H1 (cell line): ENCODE results near the gene UPF3B. TPM values are rescaled to one million over a fixed set of nuclear protein-coding genes. Genes with fewer than 3 reads are reported as not detected.
"Not testable (repeated sequence)": the region's sequence is repeated elsewhere in the genome, so short reads cannot be mapped to it uniquely, and the experiment has no call there.

Experiments
- CTCF ChIA-PET: fragments of 300-600 bp; sonication (Branson Sonifier 250); formaldehyde crosslinking; loops from one replicate; lab custom pipeline; 2021; ENCODE audit not compliant: partially characterized antibody; lab: Charles Lee
- POLR2A ChIA-PET: fragments of 300-600 bp; sonication (Branson Sonifier 250); formaldehyde crosslinking; loops from one replicate; lab custom pipeline; 2021; ENCODE audit warnings: inconsistent platforms; ENCODE audit not compliant: partially characterized antibody; lab: Charles Lee
- DNase-seq, 2 experiments: peaks; one replicate each; pipeline versions ENCODE4 v3.0.0 to v3.0.0-alpha.2; 2010 to 2022; ENCODE audit warnings: low spot score in 2 of 2, low read depth in 1 of 2, mixed read lengths in 1 of 2
- FAIRE-seq: peaks from 2 replicates; lab custom pipeline; 2011; peaks lifted over from hg19 to GRCh38; lab: Jason Lieb, UNC
- H2AFZ ChIP-seq: 2 replicates; pipeline ENCODE4 v1.8.1; 2012; ENCODE audit warnings: low read length, inconsistent platforms
- H2AK5ac ChIP-seq: 2 replicates; pipeline ENCODE4 v1.6.1; 2013; ENCODE audit warnings: low read depth, low read length
- H2BK120ac ChIP-seq: replicated peaks from 2 replicates; pipeline ENCODE3; 2013; ENCODE audit warnings: low read depth, low read length, inconsistent platforms
- H2BK12ac ChIP-seq: 2 replicates; pipeline ENCODE4 v1.6.1; 2013; ENCODE audit warnings: low read depth, low read length
- H2BK15ac ChIP-seq: 2 replicates; pipeline ENCODE4 v1.6.1; 2013; ENCODE audit warnings: low read length
- H2BK20ac ChIP-seq: 2 replicates; pipeline ENCODE4 v1.6.1; 2013; ENCODE audit warnings: low read length
- H2BK5ac ChIP-seq: 2 replicates; pipeline ENCODE4 v1.6.1; 2013; ENCODE audit warnings: low read depth, low read length
- H3K14ac ChIP-seq: 2 replicates; pipeline ENCODE4 v1.6.1; 2013; ENCODE audit warnings: inconsistent platforms; ENCODE audit not compliant: insufficient read length
- H3K18ac ChIP-seq: 2 replicates; pipeline ENCODE4 v1.6.1; 2013; ENCODE audit warnings: low read length; ENCODE audit errors: extremely low read depth
- H3K23ac ChIP-seq: 2 replicates; pipeline ENCODE4 v1.6.1; 2013; ENCODE audit warnings: inconsistent platforms; ENCODE audit not compliant: insufficient read length
- H3K23me2 ChIP-seq: 2 replicates; pipeline ENCODE4 v1.6.1; 2013; ENCODE audit warnings: low read depth, low read length
- H3K27ac ChIP-seq: 2 replicates; pipeline ENCODE4 v1.6.1; 2011; ENCODE audit warnings: low read depth, low read length, inconsistent platforms
- H3K27me3 ChIP-seq, 4 experiments: replicated peaks in 1 of 4; 1 replicate in 1 of 4; 2 replicates in 3 of 4; pipeline versions ENCODE4 v1.6.1 to v1.8.1; 2011 to 2013; ENCODE audit warnings: low read length in 3 of 4, mild to moderate bottlenecking in 3 of 4, inconsistent platforms in 2 of 4, mixed read lengths in 2 of 4, moderate library complexity in 1 of 4; ENCODE audit not compliant: control insufficient read depth in 3 of 4, insufficient read depth in 3 of 4; ENCODE audit errors: extremely low read depth in 1 of 4
- H3K36me3 ChIP-seq, 4 experiments: 2 replicates each; pipeline versions ENCODE4 v1.6.1 to v1.8.1; 2011 to 2013; ENCODE audit warnings: mild to moderate bottlenecking in 4 of 4, low read length in 3 of 4, moderate library complexity in 2 of 4, control low read depth in 1 of 4, inconsistent platforms in 1 of 4; ENCODE audit not compliant: insufficient read depth in 4 of 4, control insufficient read depth in 2 of 4
- H3K4ac ChIP-seq: replicated peaks from 2 replicates; pipeline ENCODE3; 2013; ENCODE audit warnings: low read length, low read depth, mixed read lengths, inconsistent platforms; ENCODE audit not compliant: insufficient read length
- H3K4me1 ChIP-seq, 4 experiments: replicated peaks in 1 of 4; 1 replicate in 1 of 4; 2 replicates in 3 of 4; pipeline versions ENCODE4 v1.6.1 to v1.8.1; 2011 to 2013; ENCODE audit warnings: low read length in 3 of 4, inconsistent platforms in 2 of 4, mixed read lengths in 1 of 4; ENCODE audit not compliant: insufficient read depth in 4 of 4, control insufficient read depth in 3 of 4
- H3K4me2 ChIP-seq, 2 experiments: 2 replicates each; pipeline versions ENCODE4 v1.6.1 to v1.8.1; 2011 to 2013; ENCODE audit warnings: low read depth in 2 of 2, low read length in 2 of 2, control low read depth in 1 of 2, inconsistent platforms in 1 of 2, mild to moderate bottlenecking in 1 of 2; ENCODE audit not compliant: insufficient read depth in 1 of 2
- H3K4me3 ChIP-seq, 4 experiments: fragments of 200-600, 300-600 bp in 1 of 4; sonication (generic), shearing (Covaris generic), sonication (Bioruptor Twin) in 1 of 4; 2 replicates each; pipeline versions ENCODE4 v1.5.1 to v1.8.1; 2011 to 2016; ENCODE audit warnings: low read length in 4 of 4, low read depth in 3 of 4, control low read depth in 2 of 4, inconsistent platforms in 2 of 4, mild to moderate bottlenecking in 2 of 4, mixed read lengths in 1 of 4, moderate library complexity in 1 of 4; ENCODE audit not compliant: insufficient read depth in 2 of 4; ENCODE audit errors: extremely low read depth in 1 of 4
- H3K56ac ChIP-seq: replicated peaks from 2 replicates; pipeline ENCODE3; 2013; ENCODE audit warnings: low read depth, mild to moderate bottlenecking, mixed read lengths, low read length, inconsistent platforms; ENCODE audit not compliant: insufficient read length
- H3K79me1 ChIP-seq: 2 replicates; pipeline ENCODE4 v1.6.1; 2013; ENCODE audit warnings: low read depth, low read length, control low read depth
- H3K79me2 ChIP-seq, 2 experiments: 2 replicates each; pipeline versions ENCODE4 v1.6.1 to v1.8.1; 2012 to 2013; ENCODE audit warnings: low read length in 2 of 2, mild to moderate bottlenecking in 2 of 2, inconsistent platforms in 1 of 2; ENCODE audit not compliant: insufficient read depth in 2 of 2, control insufficient read depth in 1 of 2
- H3K9ac ChIP-seq, 4 experiments: replicated peaks in 1 of 4; 1 replicate in 1 of 4; 2 replicates in 3 of 4; pipeline versions ENCODE4 v1.6.1 to v1.8.1; 2011 to 2013; ENCODE audit warnings: low read depth in 3 of 4, low read length in 3 of 4, control low read depth in 2 of 4, mild to moderate bottlenecking in 2 of 4, moderate library complexity in 2 of 4, inconsistent platforms in 1 of 4; ENCODE audit errors: extremely low read depth in 1 of 4
- H3K9me3 ChIP-seq, 2 experiments: 2 replicates each; pipeline versions ENCODE4 v1.6.1 to v1.8.1; 2012 to 2013; ENCODE audit warnings: mild to moderate bottlenecking in 2 of 2, moderate library complexity in 2 of 2, control low read depth in 1 of 2, inconsistent platforms in 1 of 2, low read depth in 1 of 2, low read length in 1 of 2, mixed read lengths in 1 of 2; ENCODE audit not compliant: insufficient read depth in 2 of 2
- H4K20me1 ChIP-seq, 2 experiments: replicated peaks in 1 of 2; 2 replicates each; pipeline versions ENCODE3 to v1.8.1; 2011 to 2013; ENCODE audit warnings: inconsistent platforms in 2 of 2, low read length in 2 of 2, mild to moderate bottlenecking in 1 of 2; ENCODE audit not compliant: insufficient read depth in 2 of 2, control insufficient read depth in 1 of 2
- H4K5ac ChIP-seq: 2 replicates; pipeline ENCODE4 v1.6.1; 2013; ENCODE audit warnings: low read length, low read depth, mixed read lengths, inconsistent platforms; ENCODE audit not compliant: insufficient read length
- H4K8ac ChIP-seq: 2 replicates; pipeline ENCODE4 v1.8.0; 2013; ENCODE audit warnings: mild to moderate bottlenecking, moderate library complexity, low read length, inconsistent platforms; ENCODE audit not compliant: insufficient read depth; ENCODE audit errors: extremely low read depth
- H4K91ac ChIP-seq: replicated peaks from 2 replicates; pipeline ENCODE3; 2013; ENCODE audit warnings: low read length, mixed read lengths, inconsistent platforms; ENCODE audit not compliant: insufficient read length
- WGBS, 2 experiments: shearing (Covaris generic) in 1 of 2; methylation state at CpG; one replicate each; pipeline versions ENCODE4 v1.1.6 to v1.1.7; 2013 to 2015; ENCODE audit warnings: low lambda C conversion rate in 2 of 2, mixed read lengths in 2 of 2, inconsistent platforms in 1 of 2, low coverage in 1 of 2, missing lambda C conversion rate in 1 of 2; ENCODE audit not compliant: insufficient replicate concordance in 2 of 2, insufficient coverage in 1 of 2, insufficient read length in 1 of 2; ENCODE audit errors: extremely low coverage in 1 of 2, missing lambda C conversion rate in 1 of 2; 5-methylcytosine and 5-hydroxymethylcytosine counted together
- polyA plus RNA-seq, 7 experiments: library from polyadenylated mRNA; depleted of rRNA in 3 of 7; stranded (reverse) in 5 of 7; unstranded in 2 of 7; fragments of >200 nt in 5 of 7; fragments of 200-250 nt in 2 of 7; gene quantifications; 1 replicate in 5 of 7; 2 replicates in 1 of 7; 4 replicates in 1 of 7; pipeline versions ENCODE4 v1.2.1 to v1.2.3, GENCODE V29; 2011 to 2013; ENCODE audit warnings: missing spikeins in 2 of 7, mixed read lengths in 2 of 7
- total RNA-seq: library from RNA; stranded (reverse); fragmentation: NEBNext Ultra II Directional; extraction: Animal tissue kit (Norgen Biotek cat#: 25700); gene quantifications from 2 replicates; pipeline ENCODE4 v1.2.1, GENCODE V29; 2021

The UPF3B gene
- total and polyA plus RNA-seq, 2 of the 8 experiments (the other 6 are each of a cell fraction or from before 2014, with no cell fraction given) = 7.8 to 20.9 TPM

DNA sequence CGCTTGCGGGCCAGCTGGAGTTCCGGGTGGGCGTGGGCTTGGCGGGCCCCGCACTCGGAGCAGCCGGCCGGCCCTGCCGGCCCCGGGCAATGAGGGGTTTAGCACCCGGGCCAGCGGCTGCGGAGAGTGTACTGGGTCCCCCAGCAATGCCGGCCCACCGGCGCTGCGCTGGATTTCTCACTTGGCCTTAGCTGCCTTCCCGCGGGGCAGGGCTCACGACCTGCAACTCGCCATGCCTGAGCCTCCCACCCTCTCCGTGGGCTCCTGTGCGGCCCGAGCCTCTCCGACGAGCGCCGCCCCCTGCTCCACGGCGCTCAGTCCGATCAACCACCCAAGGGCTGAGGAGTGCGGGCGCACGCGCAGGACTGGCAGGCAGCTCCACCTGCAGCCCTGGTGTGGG is 37.9 kb upstream of the UPF3B start:
- not testable (repeated sequence) for H3K36me3 ChIP-seq, H2BK12ac ChIP-seq, DNase-seq, H3K79me2 ChIP-seq, H2BK15ac ChIP-seq, H3K4me1 ChIP-seq, H3K18ac ChIP-seq, H2AFZ ChIP-seq, H3K23me2 ChIP-seq, H3K79me1 ChIP-seq, H3K27me3 ChIP-seq, H3K4ac ChIP-seq, H3K27ac ChIP-seq, H3K14ac ChIP-seq, H4K8ac ChIP-seq, H3K56ac ChIP-seq, H2AK5ac ChIP-seq, H2BK5ac ChIP-seq, H3K4me3 ChIP-seq, H4K5ac ChIP-seq, H4K91ac ChIP-seq, H3K4me2 ChIP-seq, H2BK120ac ChIP-seq, H3K9me3 ChIP-seq, H3K23ac ChIP-seq, FAIRE-seq, H2BK20ac ChIP-seq, H4K20me1 ChIP-seq, H3K9ac ChIP-seq
- 100% methylated on average over 2 of the region's 36 CpGs; no CpG with 5 or more reads in 1 of the 2 experiments for WGBS, 2 experiments
- ChIA-PET POLR2A (interaction anchor here (1.5 to 3.1 kb wide), 2 partner anchors 10 to 99 kb away, joined by 3 to 12 read pairs; partner anchors contain the start of gene RPL39), CTCF (interaction anchor here (0.6 to 1.1 kb wide), 2 partner anchors 8 to 234 kb away, joined by 3 read pairs; no protein-coding TSS in a partner anchor)
